ENCODE data around the gene CBL. TPM values are rescaled to one million over a fixed set of nuclear protein-coding genes. Genes with fewer than 3 reads are reported as not detected.

Gene CBL
- total and polyA plus RNA-seq, 9 donors: 3.6 to 17.9 (median 12.3) TPM

GRCh38 chr11:119322921-119323531 is 116.9 kb downstream of the CBL start:
- intact Hi-C loops (cut with DNase I): no loop called here
- no peak overlapping the region for H3K4me3 ChIP-seq
- no peaks in the 10 kb centered on the region for H3K36me3 ChIP-seq
- no peaks in the 10 kb centered on the region for H3K27me3 ChIP-seq
- DNase-seq: no peak
- no peak for TF ChIP-seq EP300 (IDR thresholded peaks at IDR 0.05)
- TF ChIP-seq CTCF (IDR thresholded peaks at IDR 0.05): no peak
- TF ChIP-seq POLR2A (IDR thresholded peaks at IDR 0.05): no peak
- H3K9me3 ChIP-seq: no peaks in the 10 kb centered on the region
- peaks cover 9% of the 10 kb centered on the region for H3K4me1 ChIP-seq (ENCODE audit: insufficient read depth)
- 75 to 84% (median 81%) methylated on average over 20 of the region's 20 CpGs for WGBS, 3 donors
- H3K27ac ChIP-seq: no peak overlapping the region

GRCh38 chr11:119323532-119324033 is 117.4 kb downstream of the CBL start:
- TF ChIP-seq CTCF (IDR thresholded peaks at IDR 0.05) (peak; percentile 59 to 73 (median 64)), EP300 (IDR thresholded peaks at IDR 0.05) (no peak)
- peaks cover 7% of the 10 kb centered on the region for H3K4me1 ChIP-seq (ENCODE audit: insufficient read depth)
- no peaks in the 10 kb centered on the region for H3K27me3 ChIP-seq
- H3K36me3 ChIP-seq: no peaks in the 10 kb centered on the region
- intact Hi-C loops (cut with DNase I): no loop called here
- WGBS, 3 donors: 9 to 15% (median 10%) methylated on average over 8 of the region's 8 CpGs
- no peak overlapping the region for H3K27ac ChIP-seq
- no peaks in the 10 kb centered on the region for H3K9me3 ChIP-seq
- peak; percentile 50 to 81 (median 75) for DNase-seq
- H3K4me3 ChIP-seq: no peak overlapping the region

GRCh38 chr11:119324189-119324588 is 118.0 kb downstream of the CBL start:
- 48 to 61% (median 52%) methylated on average over 4 of the region's 4 CpGs for WGBS, 3 donors
- no peak overlapping the region for H3K4me3 ChIP-seq
- H3K27me3 ChIP-seq: no peaks in the 10 kb centered on the region
- intact Hi-C loops (cut with DNase I): no loop called here
- DNase-seq: no peak
- no peaks in the 10 kb centered on the region for H3K36me3 ChIP-seq
- H3K27ac ChIP-seq: no peak overlapping the region
- TF ChIP-seq CTCF (IDR thresholded peaks at IDR 0.05) (no peak), EP300 (IDR thresholded peaks at IDR 0.05) (no peak), POLR2A (IDR thresholded peaks at IDR 0.05) (no peak)
- H3K4me1 ChIP-seq (ENCODE audit: insufficient read depth): peaks cover 7% of the 10 kb centered on the region
- no peaks in the 10 kb centered on the region for H3K9me3 ChIP-seq

- Histone ChIP-seq H3K4me3 (no peak overlapping the region), H3K4me1 (ENCODE audit: insufficient read depth) (no peaks in the 10 kb centered on the region), H3K27me3 (no peaks in the 10 kb centered on the region), H3K36me3 (no peaks in the 10 kb centered on the region), H3K27ac (no peak overlapping the region), H3K9me3 (no peaks in the 10 kb centered on the region)
- TF ChIP-seq EP300 (IDR thresholded peaks at IDR 0.05): no peak
- TF ChIP-seq CTCF (IDR thresholded peaks at IDR 0.05): no peak
- TF ChIP-seq POLR2A (IDR thresholded peaks at IDR 0.05): no peak
- 43 to 52% (median 51%) methylated on average over 2 of the region's 2 CpGs for WGBS, 3 donors
- intact Hi-C loops (cut with DNase I): no loop called here
- DNase-seq: no peak
These were observed 123.2 kb downstream of the CBL start for GRCh38 chr11:119329320-119329719.
